Activated T-helper 1 cell treated with Interleukin-2 at 50 U/mL for 16 hours (primary cell): ENCODE measurements around the gene SLC15A3.
"Not testable (repeated sequence)": the region's sequence is repeated elsewhere in the genome, so short reads cannot be mapped to it uniquely, and the experiment has no call there.

ENCODE experiments used
- DNase-seq: peaks from one replicate; pipeline ENCODE4 v3.0.0-alpha.2; 2020; ENCODE audit warnings: low read depth

The SLC15A3 gene

GRCh38 chr11:60974726-60975125, 22.8 kb upstream of the SLC15A3 start:
- DNase-seq = no peak

GRCh38 chr11:60974316-60974715, 22.3 kb upstream of the SLC15A3 start:
- not testable (repeated sequence) for DNase-seq

GRCh38 chr11:60973699-60974098, 21.7 kb upstream of the SLC15A3 start:
- DNase-seq = no peak

GRCh38 chr11:60972182-60973030, 20.4 kb upstream of the SLC15A3 start:
- no peak for DNase-seq

GRCh38 chr11:60971520-60971919, 19.5 kb upstream of the SLC15A3 start, which contains the start of gene CD6:
CD6 (plus strand) TSS chr11:60971680; CDS start chr11:60971866, 186 bp downstream.
- peak; percentile 54 for DNase-seq

- DNase-seq = no peak
Measured at GRCh38 chr11:60970890-60971289, 18.9 kb upstream of the SLC15A3 start.

- DNase-seq = peak; percentile 69
Measured at GRCh38 chr11:60970369-60970774, 18.4 kb upstream of the SLC15A3 start.

GRCh38 chr11:60968223-60968622, 16.2 kb upstream of the SLC15A3 start:
- DNase-seq = no peak

GRCh38 chr11:60966890-60967289, 14.9 kb upstream of the SLC15A3 start:
- no peak for DNase-seq

GRCh38 chr11:60964801-60965200, 12.8 kb upstream of the SLC15A3 start:
- DNase-seq = no peak

- DNase-seq = no peak
Measured at GRCh38 chr11:60960405-60960804, 8.4 kb upstream of the SLC15A3 start.

GRCh38 chr11:60959431-60959830, 7.5 kb upstream of the SLC15A3 start:
- DNase-seq = no peak

GRCh38 chr11:60957188-60957587, 5.2 kb upstream of the SLC15A3 start:
- no peak for DNase-seq

GRCh38 chr11:60955571-60955970, 3.6 kb upstream of the SLC15A3 start:
- DNase-seq = no peak

- DNase-seq = no peak
Measured at GRCh38 chr11:60954421-60954820, 2.4 kb upstream of the SLC15A3 start.

- no peak for DNase-seq
Measured at GRCh38 chr11:60953781-60954180, 1.8 kb upstream of the SLC15A3 start.

GRCh38 chr11:60952742-60953170, 780 bp upstream of the SLC15A3 start:
- no peak for DNase-seq

- no peak for DNase-seq
Measured at GRCh38 chr11:60951606-60951903, 421 bp downstream of the SLC15A3 start.

GRCh38 chr11:60950933-60951605, 907 bp downstream of the SLC15A3 start:
- no peak for DNase-seq

- no peak for DNase-seq
Measured at GRCh38 chr11:60950024-60950423, 2.0 kb downstream of the SLC15A3 start.

- no peak for DNase-seq
Measured at GRCh38 chr11:60948250-60948649, 3.7 kb downstream of the SLC15A3 start.

GRCh38 chr11:60947700-60948099, 4.3 kb downstream of the SLC15A3 start:
- DNase-seq = no peak

GRCh38 chr11:60946601-60947264, 5.2 kb downstream of the SLC15A3 start:
- no peak for DNase-seq
